ENCODE measurements around the gene MAGED1. TPM values are rescaled to one million over a fixed set of nuclear protein-coding genes. Genes with fewer than 3 reads are reported as not detected.

MAGED1 gene
- total RNA-seq, 4 donors from 2014 or later = 18.5 to 48.7 (median 29.3) TPM

DNA sequence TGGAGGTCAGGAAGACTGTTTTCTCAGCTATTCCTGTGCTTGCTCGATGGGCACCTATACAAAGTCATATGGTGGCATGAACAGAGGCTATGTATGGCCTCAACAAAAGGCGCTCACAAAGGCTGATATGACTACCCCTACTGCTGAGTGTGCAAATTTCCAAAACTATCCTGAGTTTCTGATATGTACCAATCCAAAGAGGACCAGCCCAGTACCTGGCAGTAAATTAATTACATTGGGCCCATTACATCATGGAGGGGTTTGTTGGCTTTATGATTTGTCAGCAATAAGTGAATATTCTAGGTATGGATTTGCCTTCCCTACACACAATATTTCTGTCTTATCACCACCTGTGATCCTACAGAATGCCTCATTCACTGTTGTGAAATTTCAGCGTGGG lies 12.3 kb downstream of the MAGED1 start:
- WGBS, 2 donors = 79 to 92% methylated on average over 3 of the region's 3 CpGs
- no peaks in the 10 kb centered on the region for H3K4me1 ChIP-seq
- intact Hi-C loops (cut with DNase I) = no loop called here
- no peak overlapping the region for H3K4me3 ChIP-seq
- no peaks in the 10 kb centered on the region for H3K27me3 ChIP-seq
- H3K27ac ChIP-seq = no peak overlapping the region
- TF ChIP-seq CTCF (IDR thresholded peaks at IDR 0.05) = no peak
- TF ChIP-seq POLR2A (IDR thresholded peaks at IDR 0.05) = no peak
- peaks cover 0 to 26% (median 0%) of the 10 kb centered on the region in 3 donors for H3K36me3 ChIP-seq
- H3K9me3 ChIP-seq = no peaks in the 10 kb centered on the region
- no peak for DNase-seq

GRCh38 chrX:51917604-51918003 lies 24.2 kb downstream of the MAGED1 start:
- H3K36me3 ChIP-seq = no peaks in the 10 kb centered on the region
- DNase-seq = no peak
- no peak overlapping the region for H3K27ac ChIP-seq
- WGBS, 2 donors = 33 to 36% methylated on average over 2 of the region's 2 CpGs
- no peaks in the 10 kb centered on the region for H3K27me3 ChIP-seq
- H3K4me1 ChIP-seq = no peaks in the 10 kb centered on the region
- intact Hi-C loops (cut with DNase I) = no loop called here
- H3K9me3 ChIP-seq = no peaks in the 10 kb centered on the region
- TF ChIP-seq POLR2A (IDR thresholded peaks at IDR 0.05) (no peak), CTCF (IDR thresholded peaks at IDR 0.05) (no peak)
- H3K4me3 ChIP-seq = no peak overlapping the region

GRCh38 chrX:51922561-51922960 lies 29.1 kb downstream of the MAGED1 start:
- Histone ChIP-seq H3K27ac (no peak overlapping the region), H3K36me3 (no peaks in the 10 kb centered on the region), H3K4me1 (no peaks in the 10 kb centered on the region), H3K27me3 (no peaks in the 10 kb centered on the region), H3K4me3 (no peak overlapping the region), H3K9me3 (no peaks in the 10 kb centered on the region)
- WGBS, 2 donors = 29 to 46% methylated on average over 1 of the region's 1 CpG
- intact Hi-C loops (cut with DNase I) = no loop called here
- no peak for TF ChIP-seq POLR2A (IDR thresholded peaks at IDR 0.05)
- no peak for TF ChIP-seq CTCF (IDR thresholded peaks at IDR 0.05)
- no peak for DNase-seq

DNA sequence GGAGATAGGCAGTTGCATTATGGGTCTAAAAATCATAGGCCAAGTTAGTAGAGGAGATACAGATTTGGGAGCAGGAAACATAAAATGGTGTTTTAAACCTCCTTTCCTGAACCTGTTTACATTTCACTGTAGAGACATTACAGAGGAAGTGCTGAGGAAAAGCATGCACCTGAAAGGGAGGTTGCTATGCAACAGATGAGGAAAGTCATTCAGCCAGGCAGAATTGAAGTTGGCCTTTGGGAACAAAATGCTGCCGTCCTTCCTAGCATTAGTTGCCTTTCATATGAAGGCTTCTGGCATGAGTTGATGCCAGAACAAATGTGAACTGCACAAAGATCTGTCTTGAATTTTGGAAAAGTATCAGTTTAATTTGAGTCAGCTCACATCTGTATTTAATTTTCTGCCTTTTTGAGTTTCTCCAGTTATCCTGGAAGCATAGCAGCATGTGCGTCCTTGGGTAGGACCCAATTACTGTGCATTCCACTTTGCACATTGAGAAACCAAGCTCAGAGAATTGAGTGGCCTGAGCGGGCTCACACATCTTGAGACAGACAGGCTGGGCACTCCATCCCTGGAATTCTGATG lies 38.2 kb downstream of the MAGED1 start:
- TF ChIP-seq CTCF (IDR thresholded peaks at IDR 0.05) (no peak), POLR2A (IDR thresholded peaks at IDR 0.05) (no peak)
- intact Hi-C loops (cut with DNase I) = no loop called here
- Histone ChIP-seq H3K4me3 (no peak overlapping the region), H3K27ac (no peak overlapping the region), H3K4me1 (no peaks in the 10 kb centered on the region), H3K9me3 (no peaks in the 10 kb centered on the region), H3K36me3 (no peaks in the 10 kb centered on the region), H3K27me3 (peaks cover 0 to 4% (median 0%) of the 10 kb centered on the region in 4 donors)
- WGBS, 2 donors = 39 to 63% methylated on average over 1 to 2 of the region's 3 CpGs
- no peak for DNase-seq

Small RNA genes within 50 kb of the gene (small RNA-seq; reads per million reads assigned to genes)
- gene AL929410.2 (0 reads per million in 4 donors), gene RNU6-504P (0 reads per million in 4 donors)

Other genes starting within 250 kb of the MAGED1 start
- not detected for gene CENPVL2, start 210.8 kb upstream of the MAGED1 start, total RNA-seq
- not detected for gene CENPVL1, start 183.1 kb upstream of the MAGED1 start, total RNA-seq
- 1 to 10 TPM in 2 of 4 donors, under 1 TPM in 2; 0.15 to 3.1 (median 1.4) TPM for gene GSPT2, start 150.2 kb upstream of the MAGED1 start, total RNA-seq
- 1 to 10 TPM in 2 of 4 donors, under 1 TPM in 2; 0.13 to 6.0 (median 2.2) TPM for gene MAGED4B, start 175.6 kb downstream of the MAGED1 start, total RNA-seq